GM06990 (cell line): Measurements from ENCODE around the gene ARSI.

Experiments used
- DNase-seq: peaks from one replicate; pipeline ENCODE4 v3.0.0-alpha.2; 2011; ENCODE audit not compliant: insufficient read length; ENCODE audit errors: extremely low read depth
- H3K27me3 ChIP-seq: replicated peaks from 2 replicates; pipeline ENCODE4 v1.6.0; 2011; ENCODE audit warnings: low read length; ENCODE audit not compliant: control insufficient read depth, insufficient read depth
- H3K36me3 ChIP-seq: 2 replicates; pipeline ENCODE4 v1.5.1; 2011; ENCODE audit warnings: low read length; ENCODE audit not compliant: control insufficient read depth, insufficient read depth
- H3K4me3 ChIP-seq: replicated peaks from 2 replicates; pipeline ENCODE4 v1.5.1; 2011; ENCODE audit warnings: low read depth, mild to moderate bottlenecking, control low read depth, low read length
- CTCF ChIP-seq: IDR thresholded peaks from 2 replicates; pipeline ENCODE4 v1.5.1; 2011; ENCODE audit warnings: low read length, control low read depth, mild to moderate bottlenecking, inconsistent platforms; ENCODE audit not compliant: insufficient read depth, poor library complexity, severe bottlenecking

Gene ARSI

DNA sequence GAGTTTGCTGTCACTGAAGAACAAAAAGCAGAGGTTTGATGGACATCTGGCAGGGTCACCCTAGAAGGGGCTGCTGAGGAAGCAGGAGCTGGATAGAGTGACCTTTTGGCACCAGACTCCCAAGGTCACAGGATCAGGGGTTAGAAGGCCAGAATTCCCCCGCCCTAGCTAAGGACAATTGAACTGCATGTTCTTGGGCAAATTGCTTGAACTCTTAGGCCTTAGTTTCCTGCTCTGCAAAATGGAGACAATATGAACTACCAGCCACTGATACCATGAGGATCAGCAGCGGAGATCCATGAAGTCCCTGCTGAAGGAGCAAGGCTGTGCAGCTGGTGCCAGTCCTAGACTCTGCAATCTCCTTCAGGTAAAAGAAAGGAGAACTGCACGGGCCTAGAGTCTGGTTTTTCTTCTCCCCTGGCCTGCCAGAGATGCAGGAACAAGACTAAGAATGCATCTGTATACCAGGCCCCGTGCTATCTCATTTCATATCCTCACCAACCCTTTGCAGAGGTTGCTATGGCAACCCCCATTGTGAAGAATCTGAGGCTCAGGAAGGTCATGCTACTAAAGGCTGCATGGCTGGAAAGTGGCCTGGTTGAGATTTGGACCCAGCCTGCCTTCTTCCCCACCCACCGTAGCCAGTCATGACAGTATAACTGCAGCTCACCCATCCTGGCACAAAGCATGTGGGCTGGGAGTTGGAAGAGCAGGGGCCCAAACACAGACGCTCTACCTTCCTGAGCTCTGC is 46.9 kb downstream of the ARSI start:
- H3K27me3 ChIP-seq = no peaks in the 10 kb centered on the region; the same call in 1 of the 2 replicates
- no peak for DNase-seq
- no peaks in the 10 kb centered on the region for H3K36me3 ChIP-seq
- no peak overlapping the region for H3K4me3 ChIP-seq
- TF ChIP-seq CTCF = no peak

DNA sequence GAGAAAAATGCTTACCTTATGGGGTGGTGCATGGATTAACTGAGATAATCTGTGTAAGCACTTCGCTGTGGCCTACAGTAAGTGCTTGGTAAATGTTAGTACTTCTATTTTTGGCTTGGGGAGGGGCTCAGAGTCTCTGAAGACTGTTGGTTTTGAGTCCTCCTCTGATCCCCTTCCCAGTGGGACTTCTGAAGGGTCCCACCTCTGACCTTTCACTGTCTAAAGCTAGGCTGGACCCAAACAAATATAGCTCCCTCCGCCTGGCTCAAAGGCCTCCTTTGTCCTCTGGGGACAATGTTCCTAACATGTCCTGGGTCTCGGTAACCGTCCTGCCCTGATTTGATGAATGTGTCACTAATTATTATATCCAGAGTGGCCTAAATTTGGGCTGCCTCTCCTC is 47.9 kb downstream of the ARSI start:
- no peak for TF ChIP-seq CTCF
- Histone ChIP-seq H3K36me3 (no peaks in the 10 kb centered on the region), H3K27me3 (no peaks in the 10 kb centered on the region; the same call in 1 of the 2 replicates), H3K4me3 (no peak overlapping the region)
- DNase-seq = no peak

DNA sequence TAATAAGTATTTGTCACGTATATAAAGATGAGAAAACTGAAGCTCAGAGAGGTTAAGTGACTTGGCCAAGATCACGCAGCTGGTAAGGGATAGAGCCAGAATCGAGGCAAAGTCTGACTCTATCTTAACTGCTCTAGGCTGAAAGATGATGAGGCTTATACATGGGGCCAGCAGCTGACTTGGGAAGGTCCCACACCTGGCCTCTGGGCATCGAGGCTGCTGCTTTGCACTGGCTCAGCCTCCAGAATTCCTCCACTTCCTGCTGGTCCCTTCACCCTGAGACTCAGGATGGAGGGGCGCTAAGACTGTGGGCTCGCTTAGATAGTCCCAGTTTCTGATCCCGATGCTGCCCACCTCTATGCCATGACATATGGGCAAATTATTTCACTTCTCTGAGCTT is 48.3 kb downstream of the ARSI start:
- no peak for TF ChIP-seq CTCF
- Histone ChIP-seq H3K27me3 (no peaks in the 10 kb centered on the region; the same call in 1 of the 2 replicates), H3K4me3 (no peak overlapping the region), H3K36me3 (no peaks in the 10 kb centered on the region)
- DNase-seq = no peak

DNA sequence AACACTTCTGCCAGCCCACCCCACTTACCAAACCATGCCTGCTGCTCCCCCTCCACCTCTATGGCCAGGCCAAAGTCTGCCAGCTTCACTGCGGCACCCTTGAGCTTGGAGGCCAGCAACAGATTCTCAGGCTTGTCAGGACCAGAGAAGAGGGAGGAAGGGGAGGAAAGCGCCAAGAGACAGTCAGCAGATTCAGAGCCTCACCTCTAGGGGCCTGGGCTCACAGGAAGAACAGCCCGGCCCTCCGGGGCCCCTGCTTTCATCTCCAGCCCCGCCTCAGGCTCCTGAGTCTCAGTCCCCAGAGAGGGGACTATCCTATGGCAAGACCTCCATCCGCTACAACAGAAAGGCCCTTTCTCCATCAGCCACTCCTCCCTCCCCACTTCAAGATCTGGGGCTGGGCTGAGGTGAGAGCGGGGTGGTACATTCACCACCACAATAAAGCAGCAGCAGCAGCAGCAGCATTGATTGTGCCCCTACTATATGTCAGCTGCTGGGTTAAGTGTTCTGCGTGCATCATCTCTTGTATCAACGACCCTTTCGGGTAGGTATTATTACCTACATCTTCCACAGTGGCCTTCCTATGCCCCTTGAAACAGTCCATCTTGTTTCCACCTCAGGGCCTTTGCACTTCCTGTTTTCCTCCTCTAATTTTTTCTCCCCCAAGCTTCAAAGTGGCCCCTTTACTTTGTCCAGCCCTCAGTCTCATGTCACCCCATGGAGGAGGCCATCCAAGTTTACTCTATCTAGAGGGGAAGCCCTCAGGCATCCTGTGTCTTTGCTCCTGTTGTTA is 49.1 kb downstream of the ARSI start:
- TF ChIP-seq CTCF = no peak
- Histone ChIP-seq H3K4me3 (no peak overlapping the region), H3K27me3 (no peaks in the 10 kb centered on the region; the same call in 1 of the 2 replicates), H3K36me3 (no peaks in the 10 kb centered on the region)
- DNase-seq = no peak

DNA sequence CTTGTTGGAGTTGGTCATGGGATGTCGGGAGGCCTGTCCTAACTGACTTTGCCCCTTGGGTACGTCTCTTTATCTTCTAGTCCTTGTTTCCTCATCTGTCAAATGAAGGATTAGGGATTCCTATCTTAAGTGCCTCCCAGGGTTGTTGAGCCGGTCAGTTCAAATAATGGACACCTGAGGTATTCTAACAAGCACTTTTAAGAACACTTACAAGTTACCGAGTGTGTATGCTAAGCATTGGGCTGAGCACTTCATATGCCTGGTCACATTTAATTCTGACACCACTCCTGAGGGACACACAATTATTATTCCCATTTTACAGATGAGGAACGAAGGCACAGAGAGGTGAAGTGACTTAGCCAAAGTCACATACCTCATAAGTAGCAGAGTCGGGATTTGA is 50.2 kb downstream of the ARSI start:
- Histone ChIP-seq H3K4me3 (no peak overlapping the region), H3K27me3 (no peaks in the 10 kb centered on the region; the same call in 1 of the 2 replicates), H3K36me3 (no peaks in the 10 kb centered on the region)
- no peak for TF ChIP-seq CTCF
- DNase-seq = no peak
